Limb (tissue), 2 donors: ENCODE results near the gene KIAA1671.
A peak's percentile ranks its signal among the peaks of the same experiment; 100 is the strongest.

Experiments used
- DNase-seq, 2 donors: peaks; one replicate each; pipeline ENCODE4 v3.0.0-alpha.2; 2016; ENCODE audit errors: extremely low spot score in 2 of 2

KIAA1671 gene

GRCh38 chr22:25013607-25014006, 61.1 kb downstream of the KIAA1671 start:
- DNase-seq: no peak

DNA sequence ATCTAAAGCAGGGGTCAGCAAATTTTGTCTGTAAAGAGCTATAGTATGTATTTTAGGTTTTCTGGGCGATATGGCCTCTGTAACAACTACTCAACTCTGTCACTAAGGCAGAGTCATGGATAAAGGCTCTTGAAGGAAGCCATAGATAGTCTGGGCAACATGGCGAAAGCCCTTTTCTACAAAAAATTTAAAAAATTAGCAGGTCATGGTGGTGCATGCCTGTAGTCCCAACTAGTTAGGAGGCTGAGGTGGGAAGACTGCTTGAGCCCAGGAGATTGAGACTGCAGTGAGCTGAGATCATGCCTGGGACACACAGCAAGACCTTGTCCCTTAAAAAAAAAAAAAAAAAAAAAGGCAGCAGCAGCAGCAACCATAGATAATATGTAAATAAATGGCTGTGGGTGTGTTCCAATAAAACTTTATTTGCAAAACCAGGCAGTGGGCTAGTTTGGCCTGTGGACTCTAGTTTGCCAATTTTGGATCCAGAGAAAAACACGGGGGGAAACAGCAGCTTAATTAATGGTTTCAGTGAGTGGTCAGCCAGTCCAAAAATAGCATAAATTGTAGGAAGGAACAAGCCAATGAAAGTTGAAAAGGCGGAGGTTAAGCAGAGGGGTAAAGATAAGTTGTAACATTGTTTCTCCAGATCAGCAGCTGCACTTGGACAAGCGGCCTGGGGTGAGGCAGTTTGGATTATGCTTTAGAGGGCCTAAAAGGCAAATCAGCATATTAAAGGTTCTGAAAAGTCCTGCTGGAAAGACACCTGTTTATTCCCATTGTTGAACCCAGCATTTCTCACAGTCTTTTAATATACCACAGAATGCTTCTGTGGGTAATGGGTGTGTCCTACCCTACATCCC, 62.6 kb downstream of the KIAA1671 start:
- no peak for DNase-seq

DNA sequence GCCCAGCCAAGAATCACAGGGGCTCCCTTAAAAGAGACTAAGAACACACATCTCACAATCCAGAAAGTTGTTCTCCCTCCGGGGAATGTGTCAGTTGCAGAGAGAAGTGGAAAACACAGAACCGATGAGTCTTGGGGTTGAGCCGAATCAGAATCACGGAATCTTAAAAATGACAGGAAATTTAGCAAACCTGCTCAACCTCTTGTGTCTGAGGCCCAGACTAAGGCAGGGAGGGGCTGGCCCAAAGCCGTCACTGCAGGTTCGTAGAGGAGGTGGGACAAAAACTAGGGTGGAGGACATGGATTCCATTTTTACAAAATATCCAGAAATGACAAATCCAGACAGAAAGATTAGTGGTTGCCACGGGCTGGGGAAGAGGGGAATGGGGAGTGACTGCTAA, 63.8 kb downstream of the KIAA1671 start:
- DNase-seq: no peak

DNA sequence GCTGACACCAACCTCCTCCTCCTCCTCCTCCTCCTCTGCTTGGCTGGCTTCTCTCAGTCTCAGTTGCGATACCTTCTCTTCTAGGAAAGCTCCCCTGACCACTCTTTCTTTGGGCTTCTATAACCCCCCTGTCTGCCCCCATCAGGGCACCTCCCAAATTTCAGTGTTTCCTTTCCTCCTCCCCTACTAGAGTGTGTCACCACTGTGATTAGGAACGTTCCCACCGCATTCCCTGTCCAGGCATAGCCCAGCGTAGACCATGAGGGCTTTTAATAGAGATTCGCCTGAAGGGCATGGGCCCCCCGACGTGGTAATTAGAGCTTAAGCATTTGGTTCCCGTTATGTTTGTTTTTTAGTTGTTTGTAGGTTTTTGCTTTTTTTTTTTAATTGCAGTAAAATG, 65.5 kb downstream of the KIAA1671 start:
- DNase-seq: no peak

DNA sequence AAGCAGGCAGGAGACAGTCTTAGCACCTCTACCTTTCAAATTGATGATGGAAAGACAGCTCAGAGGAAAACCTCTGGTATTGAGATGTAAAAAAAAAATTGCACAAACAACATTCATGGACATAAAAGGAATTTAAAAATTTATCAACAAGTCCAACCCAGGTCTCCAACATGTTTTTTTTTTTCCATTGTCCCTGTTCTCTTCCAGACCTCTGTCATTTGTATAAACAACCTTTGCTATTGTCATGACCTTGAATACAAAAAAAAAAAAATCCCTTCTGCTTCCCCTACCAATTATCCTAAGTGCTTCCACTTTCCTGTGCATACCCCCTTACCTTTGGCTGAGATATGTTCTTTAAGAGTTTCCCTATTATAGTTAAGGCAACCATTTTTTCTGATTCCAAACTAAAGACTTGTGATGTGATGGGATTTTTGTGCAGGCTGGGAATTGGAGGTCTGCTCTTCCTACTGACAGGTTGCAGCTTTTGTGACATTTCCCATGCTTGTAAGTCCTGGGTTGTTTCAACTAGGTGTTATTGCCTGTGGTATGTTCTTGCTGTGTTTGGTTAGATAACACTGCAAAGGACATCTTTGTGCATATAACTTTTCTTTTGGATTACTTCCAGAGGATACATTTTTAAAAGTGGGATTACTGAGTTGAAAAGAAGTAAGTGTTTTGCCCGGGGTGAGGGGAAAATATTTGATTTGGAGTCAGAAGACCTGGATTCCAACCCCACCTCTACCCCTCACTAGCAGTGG, 67.1 kb downstream of the KIAA1671 start:
- DNase-seq: no peak

GRCh38 chr22:25021409-25021808, 68.9 kb downstream of the KIAA1671 start:
- DNase-seq: no peak

DNA sequence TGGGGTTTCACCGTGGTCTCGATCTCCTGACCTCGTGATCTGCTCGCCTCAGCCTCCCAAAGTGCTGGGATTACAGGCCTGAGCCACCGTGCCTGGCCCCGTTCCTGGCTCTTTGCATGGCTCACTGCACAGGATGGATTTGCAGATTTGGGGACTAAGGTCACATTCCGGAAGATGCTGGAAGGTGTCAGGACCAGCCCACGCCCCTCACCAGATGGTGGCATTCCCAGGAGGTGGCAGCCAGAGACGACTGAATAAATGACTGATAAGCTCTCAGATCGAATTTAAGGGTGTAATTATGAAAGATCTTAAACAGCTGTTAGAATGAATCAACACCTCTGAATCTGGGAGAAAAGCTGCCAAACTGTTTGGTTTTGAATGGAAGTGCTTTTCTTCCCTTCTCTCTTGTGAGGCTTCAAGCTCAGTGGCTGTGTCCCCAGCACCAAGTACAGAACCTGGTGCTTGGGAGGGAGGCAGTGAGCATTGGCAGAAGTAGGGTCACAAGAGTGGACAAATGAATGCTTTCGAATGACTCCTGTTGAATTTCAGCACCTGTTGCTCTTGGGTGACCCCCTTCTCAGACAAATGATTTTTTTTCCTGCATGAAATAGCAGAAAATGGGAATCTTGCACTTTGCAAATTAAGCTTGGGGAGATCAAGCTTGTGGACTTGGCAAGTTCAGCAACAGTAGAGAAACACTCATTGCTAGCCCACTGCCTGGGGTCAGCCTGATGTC, 69.6 kb downstream of the KIAA1671 start:
- no peak for DNase-seq

DNA sequence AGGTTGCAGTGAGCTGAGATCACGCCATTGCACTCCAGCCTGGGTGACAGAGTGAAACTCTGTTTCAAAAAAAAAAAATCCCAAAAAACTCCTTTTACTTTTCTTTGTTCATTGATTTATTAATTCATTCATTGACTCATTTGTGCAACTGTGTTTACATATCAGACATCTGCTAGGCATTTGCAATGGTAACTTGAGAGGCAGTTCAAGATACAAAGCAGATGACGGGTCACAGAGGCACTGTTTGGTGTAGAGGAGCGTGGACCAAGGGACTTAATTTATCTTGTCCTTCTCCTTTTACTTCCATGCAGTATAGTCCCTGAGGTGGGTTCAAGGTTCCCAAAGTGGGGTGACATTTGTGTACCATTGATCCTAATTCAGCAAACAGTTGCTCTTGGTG, 71.4 kb downstream of the KIAA1671 start:
- no peak for DNase-seq

GRCh38 chr22:25024895-25025294, 72.4 kb downstream of the KIAA1671 start:
- DNase-seq: no peak

- no peak for DNase-seq
These were observed 73.2 kb downstream of the KIAA1671 start for GRCh38 chr22:25025491-25026400.

GRCh38 chr22:25027043-25027906, 74.8 kb downstream of the KIAA1671 start:
- no peak for DNase-seq

- DNase-seq: peak in 1 of 2 donors; percentile 43
These were observed 75.7 kb downstream of the KIAA1671 start for GRCh38 chr22:25027959-25028840.

DNA sequence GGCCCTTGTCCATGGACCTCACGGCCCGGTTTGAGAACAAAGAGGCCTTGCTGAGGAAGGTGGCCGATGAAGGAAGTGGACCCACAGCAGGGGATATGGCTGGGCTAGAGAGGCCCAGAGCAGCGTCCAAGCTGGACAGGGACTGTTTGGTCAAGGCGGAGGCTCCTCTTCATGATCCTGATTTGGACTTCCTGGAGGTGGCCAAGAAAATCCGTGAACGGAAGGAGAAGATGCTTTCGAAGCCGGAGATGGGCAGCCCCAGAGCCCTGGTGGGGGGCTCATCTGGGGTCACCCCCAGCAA, 76.3 kb downstream of the KIAA1671 start:
- no peak for DNase-seq

GRCh38 chr22:25029181-25029580, 76.7 kb downstream of the KIAA1671 start:
- no peak for DNase-seq

GRCh38 chr22:25030636-25031035, 78.1 kb downstream of the KIAA1671 start:
- no peak for DNase-seq

GRCh38 chr22:25032066-25032465, 79.5 kb downstream of the KIAA1671 start:
- no peak for DNase-seq

- no peak for DNase-seq
These were observed 83.2 kb downstream of the KIAA1671 start for GRCh38 chr22:25035715-25036114.

DNA sequence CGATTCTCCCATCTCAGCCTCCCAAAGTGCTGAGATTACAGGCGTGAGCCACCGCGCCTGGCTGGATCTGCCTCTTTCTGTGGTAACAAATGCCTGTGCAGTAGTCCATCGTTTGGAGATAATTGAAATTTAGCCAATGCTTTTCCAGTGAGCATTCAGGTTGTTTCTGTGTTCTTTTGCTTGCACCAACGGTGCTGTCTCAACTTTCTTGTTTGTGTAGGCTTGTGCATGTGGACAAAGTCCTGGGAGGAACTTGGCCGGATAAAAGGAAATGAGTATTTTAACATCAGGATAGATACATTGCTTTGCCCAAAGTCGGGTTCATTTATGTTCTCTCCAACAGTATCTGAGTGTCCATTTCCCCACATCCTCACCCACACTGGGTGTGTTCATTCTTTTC, 85.7 kb downstream of the KIAA1671 start:
- DNase-seq: no peak

DNA sequence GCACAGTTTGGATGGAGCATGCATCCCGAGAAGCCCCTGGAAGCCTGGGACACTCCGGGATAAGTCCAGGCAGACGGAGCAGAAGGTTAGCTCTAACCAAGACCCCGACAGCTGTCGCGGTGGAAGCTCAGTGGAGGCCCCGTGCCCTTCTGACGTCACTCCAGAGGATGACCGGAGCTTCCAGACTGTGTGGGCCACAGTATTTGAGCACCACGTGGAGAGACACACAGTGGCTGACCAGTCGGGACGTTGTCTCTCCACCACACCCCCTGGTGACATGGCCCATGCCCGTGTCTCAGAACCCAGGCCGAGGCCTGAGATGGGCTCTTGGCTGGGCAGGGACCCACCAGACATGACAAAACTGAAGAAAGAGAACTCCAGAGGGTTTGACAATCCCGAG, 86.3 kb downstream of the KIAA1671 start:
- no peak for DNase-seq
